NB4 (cell line): ENCODE measurements around the gene DNAJC5.

Experiments
- POLR2A ChIP-seq: IDR thresholded peaks from 2 replicates; pipeline ENCODE4 v1.6.1; 2011; ENCODE audit warnings: mild to moderate bottlenecking; ENCODE audit not compliant: insufficient read length; ENCODE audit errors: extremely low read depth
- TF ChIP-seq, protein P1 (sequence below): IDR thresholded peaks from one replicate; pipeline ENCODE4 v1.5.1; 2012; ENCODE audit warnings: low read depth, low read length
- TF ChIP-seq, protein P2 (sequence below): IDR thresholded peaks from 2 replicates; pipeline ENCODE4 v1.6.1; 2011; ENCODE audit warnings: low read depth, low read length

DNA sequence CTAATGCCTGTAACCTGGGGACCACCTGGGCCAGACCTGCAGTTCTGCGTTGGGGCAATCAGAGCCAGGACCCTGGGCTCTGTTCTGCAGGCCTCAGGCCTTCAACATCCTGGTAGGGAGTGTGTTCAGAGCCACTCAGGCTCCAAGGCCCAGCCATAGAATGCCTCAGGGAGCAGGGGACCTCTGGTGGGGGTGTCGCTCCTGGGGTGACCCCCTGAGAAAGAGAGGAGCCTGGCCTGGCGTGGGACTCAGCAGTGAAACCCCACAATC is 48.8 kb downstream of the DNAJC5 start:
- TF ChIP-seq, protein P1, sequence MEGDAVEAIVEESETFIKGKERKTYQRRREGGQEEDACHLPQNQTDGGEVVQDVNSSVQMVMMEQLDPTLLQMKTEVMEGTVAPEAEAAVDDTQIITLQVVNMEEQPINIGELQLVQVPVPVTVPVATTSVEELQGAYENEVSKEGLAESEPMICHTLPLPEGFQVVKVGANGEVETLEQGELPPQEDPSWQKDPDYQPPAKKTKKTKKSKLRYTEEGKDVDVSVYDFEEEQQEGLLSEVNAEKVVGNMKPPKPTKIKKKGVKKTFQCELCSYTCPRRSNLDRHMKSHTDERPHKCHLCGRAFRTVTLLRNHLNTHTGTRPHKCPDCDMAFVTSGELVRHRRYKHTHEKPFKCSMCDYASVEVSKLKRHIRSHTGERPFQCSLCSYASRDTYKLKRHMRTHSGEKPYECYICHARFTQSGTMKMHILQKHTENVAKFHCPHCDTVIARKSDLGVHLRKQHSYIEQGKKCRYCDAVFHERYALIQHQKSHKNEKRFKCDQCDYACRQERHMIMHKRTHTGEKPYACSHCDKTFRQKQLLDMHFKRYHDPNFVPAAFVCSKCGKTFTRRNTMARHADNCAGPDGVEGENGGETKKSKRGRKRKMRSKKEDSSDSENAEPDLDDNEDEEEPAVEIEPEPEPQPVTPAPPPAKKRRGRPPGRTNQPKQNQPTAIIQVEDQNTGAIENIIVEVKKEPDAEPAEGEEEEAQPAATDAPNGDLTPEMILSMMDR: no peak
- no peak for TF ChIP-seq POLR2A
- TF ChIP-seq, protein P2, sequence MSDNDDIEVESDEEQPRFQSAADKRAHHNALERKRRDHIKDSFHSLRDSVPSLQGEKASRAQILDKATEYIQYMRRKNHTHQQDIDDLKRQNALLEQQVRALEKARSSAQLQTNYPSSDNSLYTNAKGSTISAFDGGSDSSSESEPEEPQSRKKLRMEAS: no peak
